Astrocyte of the spinal cord (primary cell): ENCODE data around the gene SMPD1.
A peak's percentile ranks its signal among the peaks of the same experiment; 100 is the strongest.

ENCODE experiments used
- DNase-seq: peaks from one replicate; pipeline ENCODE4 v3.0.0; 2011; ENCODE audit warnings: low read depth, low spot score
- H3K4me3 ChIP-seq: 2 replicates; pipeline ENCODE4 v1.5.1; 2011; ENCODE audit warnings: low read depth, mild to moderate bottlenecking, low read length, moderate library complexity
- CTCF ChIP-seq: IDR thresholded peaks from 2 replicates; pipeline ENCODE4 v1.5.1; 2012; ENCODE audit warnings: low read depth, mild to moderate bottlenecking, low read length, inconsistent platforms
- in situ Hi-C: cut with HindIII; loops from 2 replicates; pipeline ENCODE4 v1.10.0; 2017; ENCODE audit warnings: low sequenced_read_pairs

Gene SMPD1

GRCh38 chr11:6403539-6403938 lies 13.3 kb downstream of the SMPD1 start:
- DNase-seq: no peak
- H3K4me3 ChIP-seq: no peak overlapping the region
- TF ChIP-seq CTCF: no peak
- in situ Hi-C loops: no loop called here

DNA sequence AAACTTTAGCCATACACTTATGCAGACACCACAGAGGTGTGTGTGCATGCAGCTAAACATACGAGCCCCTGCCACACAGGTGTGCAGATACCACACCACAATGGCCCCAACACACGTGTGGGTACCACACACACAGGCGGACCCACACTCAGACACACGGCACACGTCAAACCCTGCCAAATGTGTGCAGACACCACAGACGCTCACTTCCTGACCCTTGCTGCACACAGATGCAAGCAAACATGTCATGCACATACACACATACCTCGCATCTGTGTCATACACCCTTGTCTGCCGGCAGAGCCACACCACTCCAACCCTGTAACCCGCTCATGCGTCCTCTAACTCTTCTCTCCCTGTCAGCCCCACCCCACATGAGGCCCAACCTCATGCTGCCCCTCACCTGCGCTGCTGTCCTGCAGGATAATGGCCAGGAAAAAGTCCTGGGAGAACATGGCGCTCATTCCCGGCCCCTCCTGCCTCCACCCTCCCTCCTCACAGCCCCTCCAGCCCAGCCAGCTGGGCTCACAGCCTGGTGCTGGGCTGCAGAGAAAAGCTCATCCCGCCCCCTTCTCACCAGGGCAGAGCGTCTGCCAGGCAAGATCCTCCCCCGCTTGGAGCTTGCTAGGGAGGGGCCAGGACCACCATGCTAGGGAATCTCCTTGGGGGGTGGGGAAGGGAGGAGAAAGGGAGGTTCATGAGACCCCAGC lies 14.2 kb downstream of the SMPD1 start:
- in situ Hi-C loops: no loop called here
- no peak overlapping the region for H3K4me3 ChIP-seq
- TF ChIP-seq CTCF: no peak
- no peak for DNase-seq

GRCh38 chr11:6405052-6405667 lies 14.9 kb downstream of the SMPD1 start:
- in situ Hi-C loops: no loop called here
- no peak overlapping the region for H3K4me3 ChIP-seq
- no peak for TF ChIP-seq CTCF
- peak; percentile 42 for DNase-seq

DNA sequence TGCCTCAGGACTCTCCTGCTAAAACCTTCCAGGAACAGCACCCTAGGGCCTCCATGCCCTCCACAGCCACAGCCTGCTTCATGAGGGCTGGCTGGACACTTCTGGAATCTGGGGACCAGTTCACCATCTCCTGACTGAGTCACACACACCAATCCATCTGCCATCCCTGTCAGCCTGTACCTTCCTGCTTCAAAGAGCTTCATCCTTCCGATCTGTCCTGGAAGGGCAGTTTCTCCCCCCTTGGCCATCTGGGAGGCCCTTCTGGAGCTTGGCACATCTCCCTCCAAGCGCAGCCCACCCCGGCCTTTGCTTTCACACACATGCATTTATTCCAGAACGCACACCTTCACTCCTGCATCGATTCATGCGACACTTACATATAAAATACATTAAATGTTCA lies 15.6 kb downstream of the SMPD1 start:
- TF ChIP-seq CTCF: no peak
- no peak for DNase-seq
- in situ Hi-C loops: no loop called here
- no peak overlapping the region for H3K4me3 ChIP-seq

- no peak for DNase-seq
- H3K4me3 ChIP-seq: no peak overlapping the region
- in situ Hi-C loops: no loop called here
- TF ChIP-seq CTCF: no peak
Observed at GRCh38 chr11:6406370-6406769, 16.1 kb downstream of the SMPD1 start.

DNA sequence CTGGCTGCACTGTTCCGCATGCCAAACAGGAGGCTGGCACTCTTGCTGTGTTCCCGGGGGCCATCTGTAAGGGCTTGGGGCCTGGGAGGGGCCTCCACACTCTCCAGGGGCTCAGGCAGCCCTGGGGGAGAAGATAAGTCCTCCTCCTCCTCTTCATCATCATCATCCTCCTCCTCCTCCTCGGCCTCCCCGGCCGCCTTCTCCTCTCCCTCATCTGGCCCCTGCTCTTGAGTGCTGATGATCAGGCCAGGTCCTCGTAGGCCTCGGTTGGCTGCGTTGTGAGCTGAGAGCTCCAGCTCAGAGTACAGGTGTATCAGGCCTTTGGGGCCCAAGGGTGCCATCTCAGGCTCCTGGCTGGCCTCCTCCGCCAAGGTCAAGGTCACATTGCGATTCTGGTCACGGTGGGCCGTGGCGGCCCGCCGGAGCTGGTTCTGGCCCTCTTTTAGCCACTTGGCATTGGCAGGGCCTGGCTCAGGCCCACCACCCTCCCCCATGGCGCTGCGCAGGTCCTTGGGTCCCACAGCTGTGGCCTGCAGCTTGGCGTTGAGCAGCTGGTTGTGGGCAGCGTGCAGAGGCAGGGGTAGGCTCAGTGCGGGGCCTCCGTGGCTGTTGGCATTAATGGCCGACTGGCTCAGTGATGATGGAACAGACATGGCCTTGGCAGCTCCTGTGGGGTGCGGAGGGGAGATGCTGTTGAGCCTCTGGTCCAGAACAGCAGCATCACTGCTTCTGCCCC lies 20.6 kb downstream of the SMPD1 start:
- no peak for DNase-seq
- in situ Hi-C loops: no loop called here
- no peak for TF ChIP-seq CTCF
- no peak overlapping the region for H3K4me3 ChIP-seq
